A673 (cell line): Measurements from ENCODE around the gene NAALADL2.

ENCODE experiments used
- CTCF ChIP-seq: fragments of 300-800, 200-600 bp; sonication (generic); conservative IDR thresholded peaks from 2 replicates; pipeline ENCODE4 v1.5.1; 2017; ENCODE audit warnings: low read depth, mild to moderate bottlenecking, antibody characterized with exemption, low read length, moderate library complexity, mixed read lengths
- EZH2 ChIP-seq: fragments of 200-600 bp; sonication (generic); IDR thresholded peaks from 2 replicates; pipeline ENCODE4 v1.6.1; 2017; ENCODE audit warnings: borderline replicate concordance, low read depth, mild to moderate bottlenecking, mixed read lengths, antibody characterized with exemption, low read length; ENCODE audit not compliant: poor library complexity, severe bottlenecking

DNA sequence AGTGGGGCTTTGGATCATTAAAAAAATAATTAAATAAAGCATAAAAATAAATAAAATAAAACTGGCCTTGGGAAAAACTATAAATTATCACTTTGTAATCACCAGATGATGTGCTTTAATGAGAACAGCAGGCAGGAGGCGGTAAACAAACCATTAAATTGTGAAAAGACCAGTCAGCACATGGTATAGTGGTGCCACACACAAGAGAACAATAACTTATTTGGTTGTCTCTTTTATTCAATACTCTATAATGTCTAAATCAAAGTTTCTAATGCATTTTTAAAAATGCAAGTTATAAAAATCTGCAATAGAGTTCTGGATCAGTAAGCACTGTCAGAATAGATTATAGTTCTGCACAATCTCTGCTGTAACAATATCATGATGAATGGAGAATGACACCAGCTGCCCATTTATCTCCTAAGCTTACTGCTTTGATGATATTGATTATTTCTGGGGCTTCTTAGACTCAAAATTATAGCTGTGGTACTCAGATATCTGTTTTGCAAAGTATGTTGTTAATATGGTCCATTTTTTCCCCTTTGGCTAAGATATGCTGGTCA, 259.3 kb downstream of the NAALADL2 start:
- no peak for TF ChIP-seq CTCF
- TF ChIP-seq EZH2: no peak
